Limb (tissue), 2 donors: ENCODE data around the gene RASSF8.
"Not testable (repeated sequence)": the region's sequence is repeated elsewhere in the genome, so short reads cannot be mapped to it uniquely, and the experiment has no call there.

Experiments used
- DNase-seq, 2 donors: peaks; one replicate each; pipeline ENCODE4 v3.0.0-alpha.2; 2016; ENCODE audit errors: extremely low spot score in 2 of 2

The RASSF8 gene

GRCh38 chr12:26057271-26057670, 98.8 kb downstream of the RASSF8 start:
- DNase-seq, result not testable (repeated sequence)

GRCh38 chr12:26058308-26058707, 99.8 kb downstream of the RASSF8 start:
- no peak for DNase-seq

- DNase-seq, result no peak
These were observed 100.3 kb downstream of the RASSF8 start for GRCh38 chr12:26058818-26059217.

- no peak for DNase-seq
These were observed 103.5 kb downstream of the RASSF8 start for GRCh38 chr12:26062006-26062405.

- no peak for DNase-seq
These were observed 104.1 kb downstream of the RASSF8 start for GRCh38 chr12:26062566-26062965.

GRCh38 chr12:26065451-26065850, 107.0 kb downstream of the RASSF8 start:
- DNase-seq, result no peak

- no peak for DNase-seq
These were observed 110.0 kb downstream of the RASSF8 start for GRCh38 chr12:26068503-26068902.

- DNase-seq, result no peak
These were observed 111.3 kb downstream of the RASSF8 start for GRCh38 chr12:26069796-26070195.

- DNase-seq, result peak in 1 of 2 donors; percentile 46
These were observed 119.6 kb downstream of the RASSF8 start for GRCh38 chr12:26077915-26078702.

- DNase-seq, result no peak
These were observed 122.4 kb downstream of the RASSF8 start for GRCh38 chr12:26080911-26081310.

GRCh38 chr12:26086936-26087335, 128.5 kb downstream of the RASSF8 start:
- no peak for DNase-seq

GRCh38 chr12:26088998-26089397, 130.5 kb downstream of the RASSF8 start:
- DNase-seq, result no peak

- DNase-seq, result no peak
These were observed 132.5 kb downstream of the RASSF8 start for GRCh38 chr12:26090836-26091510.

GRCh38 chr12:26091822-26092221, 133.3 kb downstream of the RASSF8 start:
- peak in 1 of 2 donors; percentile 57 for DNase-seq

- DNase-seq, result no peak
These were observed 134.0 kb downstream of the RASSF8 start for GRCh38 chr12:26092346-26093105.

- no peak for DNase-seq
These were observed 136.7 kb downstream of the RASSF8 start for GRCh38 chr12:26095186-26095585.

GRCh38 chr12:26096036-26096435, 137.6 kb downstream of the RASSF8 start:
- DNase-seq, result no peak

- peak; percentile 81 to 86 for DNase-seq
These were observed 138.8 kb downstream of the RASSF8 start for GRCh38 chr12:26097046-26097878.

- DNase-seq, result no peak
These were observed 142.3 kb downstream of the RASSF8 start for GRCh38 chr12:26100666-26101349.

GRCh38 chr12:26101350-26101734, 142.9 kb downstream of the RASSF8 start:
- DNase-seq, result no peak

- no peak for DNase-seq
These were observed 143.3 kb downstream of the RASSF8 start for GRCh38 chr12:26101763-26102162.
